HG03135 (cell line): ENCODE measurements around the gene PRKD2.

Source experiments
- ATAC-seq: cut with Tn5 transposase; IDR thresholded peaks from one replicate; pipeline ENCODE4 v1.9.1; 2021; ENCODE audit warnings: mild to moderate bottlenecking, moderate library complexity; ENCODE audit not compliant: unreplicated experiment

PRKD2 gene

GRCh38 chr19:46725036-46725820 is 8.3 kb upstream of the PRKD2 start:
- ATAC-seq, result no peak

- ATAC-seq, result no peak
Observed at GRCh38 chr19:46724468-46724867, 7.6 kb upstream of the PRKD2 start.

GRCh38 chr19:46723471-46723870 is 6.6 kb upstream of the PRKD2 start:
- no peak for ATAC-seq

- ATAC-seq, result no peak
Observed at GRCh38 chr19:46723023-46723461, 6.1 kb upstream of the PRKD2 start.

- ATAC-seq, result no peak
Observed at GRCh38 chr19:46722421-46723022, 5.6 kb upstream of the PRKD2 start.

GRCh38 chr19:46722004-46722380 is 5.1 kb upstream of the PRKD2 start:
- ATAC-seq, result no peak

GRCh38 chr19:46721269-46722003 is 4.5 kb upstream of the PRKD2 start:
- no peak for ATAC-seq

GRCh38 chr19:46720503-46721239 is 3.8 kb upstream of the PRKD2 start:
- ATAC-seq, result no peak

GRCh38 chr19:46719629-46720502 is 3.0 kb upstream of the PRKD2 start:
- no peak for ATAC-seq

- ATAC-seq, result no peak
Observed at GRCh38 chr19:46718934-46719622, 2.2 kb upstream of the PRKD2 start.

- no peak for ATAC-seq
Observed at GRCh38 chr19:46718157-46718933, 1.4 kb upstream of the PRKD2 start.

- peak; percentile 2 for ATAC-seq
Observed at GRCh38 chr19:46717716-46718143, 816 bp upstream of the PRKD2 start.

GRCh38 chr19:46716672-46717033 is 261 bp downstream of the PRKD2 start:
- ATAC-seq, result no peak

GRCh38 chr19:46715975-46716671 is 791 bp downstream of the PRKD2 start:
- ATAC-seq, result no peak

GRCh38 chr19:46715620-46715974 is 1.3 kb downstream of the PRKD2 start:
- no peak for ATAC-seq

- ATAC-seq, result no peak
Observed at GRCh38 chr19:46714444-46715106, 2.3 kb downstream of the PRKD2 start.

- ATAC-seq, result no peak
Observed at GRCh38 chr19:46713781-46714443, 3.0 kb downstream of the PRKD2 start.
